B cell (primary cell): ENCODE measurements around the gene TAX1BP1. TPM values are rescaled to one million over a fixed set of nuclear protein-coding genes. Genes with fewer than 3 reads are reported as not detected.

Experiments used
- ATAC-seq: fragments of 200-7000 bp; cut with Tn5 transposase; one replicate; pipeline ENCODE4 v1.10.0; 2021; ENCODE audit warnings: low read depth, mild to moderate bottlenecking, moderate number of reproducible peaks, moderate library complexity
- CTCF ChIA-PET: fragments of 350-600 bp; sonication (Branson Sonifier 250); formaldehyde crosslinking; loops from one replicate; lab custom pipeline; 2021; ENCODE audit warnings: antibody characterized with exemption, inconsistent platforms; lab: Charles Lee
- POLR2A ChIA-PET: fragments of 350-600 bp; sonication (Branson Sonifier 250); formaldehyde crosslinking; loops from one replicate; lab custom pipeline; 2021; ENCODE audit warnings: antibody characterized with exemption; lab: Charles Lee
- DNase-seq: peaks from one replicate; pipeline ENCODE4 v3.0.0; 2013
- H2AFZ ChIP-seq: 2 replicates; pipeline ENCODE4 v1.6.1; 2012; ENCODE audit warnings: mild to moderate bottlenecking, low read depth, low read length; ENCODE audit not compliant: insufficient read depth, poor library complexity, severe bottlenecking
- H3K27ac ChIP-seq, 2 donors: 1 replicate in 1 of 2; 2 replicates in 1 of 2; pipeline ENCODE4 v1.5.1; 2012 to 2013; ENCODE audit warnings: low read length in 2 of 2, mild to moderate bottlenecking in 2 of 2, moderate library complexity in 1 of 2
- H3K27me3 ChIP-seq, 4 experiments: fragments of 200-600 bp in 1 of 4; sonication (generic) in 1 of 4; replicated peaks in 1 of 4; 1 replicate in 2 of 4; 2 replicates in 2 of 4; pipeline versions ENCODE4 v1.6.1 to v1.7.0; 2013 to 2016; ENCODE audit warnings: low read length in 3 of 4, mild to moderate bottlenecking in 2 of 4, mixed read lengths in 1 of 4, moderate library complexity in 1 of 4; ENCODE audit not compliant: insufficient read depth in 4 of 4, control insufficient read depth in 3 of 4; ENCODE audit errors: control extremely low read depth in 1 of 4
- H3K36me3 ChIP-seq, 2 experiments: replicated peaks in 1 of 2; 1 replicate in 1 of 2; 2 replicates in 1 of 2; pipeline versions ENCODE4 v1.6.1 to v1.7.1; 2013; ENCODE audit warnings: low read length in 1 of 2; ENCODE audit not compliant: insufficient read depth in 2 of 2, control insufficient read depth in 1 of 2; ENCODE audit errors: control extremely low read depth in 1 of 2, extremely low read depth in 1 of 2
- H3K4me1 ChIP-seq, 2 donors: fragments of 200-600 bp in 1 of 2; sonication (generic) in 1 of 2; 1 replicate in 1 of 2; 2 replicates in 1 of 2; pipeline versions ENCODE4 v1.5.1 to v1.6.1; 2013 to 2017; ENCODE audit warnings: low read length in 2 of 2; ENCODE audit not compliant: control insufficient read depth in 2 of 2, insufficient read depth in 2 of 2
- H3K4me2 ChIP-seq: replicated peaks from 2 replicates; pipeline ENCODE3; 2012; ENCODE audit warnings: mild to moderate bottlenecking, low read depth, low read length; ENCODE audit not compliant: poor library complexity, severe bottlenecking
- H3K4me3 ChIP-seq, 5 experiments: fragments of 200-600 bp in 1 of 5; sonication (generic) in 1 of 5; 1 replicate in 3 of 5; 2 replicates in 2 of 5; pipeline versions ENCODE4 v1.5.1 to v1.7.0; 2011 to 2016; ENCODE audit warnings: low read length in 4 of 5, mild to moderate bottlenecking in 4 of 5, low read depth in 2 of 5, control low read depth in 1 of 5, moderate library complexity in 1 of 5; ENCODE audit not compliant: insufficient read depth in 1 of 5; ENCODE audit errors: control extremely low read depth in 1 of 5, extremely low read depth in 1 of 5
- H3K79me2 ChIP-seq: fragments of 200-600 bp; sonication (generic); one replicate; pipeline ENCODE4 v1.6.0; 2016; ENCODE audit warnings: low read length; ENCODE audit not compliant: control insufficient read depth, insufficient read depth
- H3K9ac ChIP-seq: fragments of 200-600 bp; sonication (generic); 2 replicates; pipeline ENCODE4 v1.6.1; 2017; ENCODE audit warnings: mild to moderate bottlenecking, low read length, moderate library complexity
- H3K9me3 ChIP-seq, 3 donors: one replicate each; pipeline versions ENCODE4 v1.6.1 to v1.7.1; 2013; ENCODE audit warnings: low read length in 2 of 3; ENCODE audit not compliant: control insufficient read depth in 2 of 3, insufficient read depth in 1 of 3; ENCODE audit errors: control extremely low read depth in 1 of 3
- H4K20me1 ChIP-seq: 2 replicates; pipeline ENCODE4 v1.6.0; 2012; ENCODE audit warnings: mild to moderate bottlenecking, low read length; ENCODE audit not compliant: insufficient read depth, control insufficient read depth, poor library complexity, severe bottlenecking
- H3K27ac Mint-ChIP-seq: one replicate; pipeline ENCODE4 v1.8.0; 2021; ENCODE audit warnings: mixed read lengths
- H3K27me3 Mint-ChIP-seq: one replicate; pipeline ENCODE4 v1.8.0; 2021; ENCODE audit warnings: mixed read lengths
- H3K4me1 Mint-ChIP-seq: one replicate; pipeline ENCODE4 v1.8.0; 2021; ENCODE audit warnings: mixed read lengths
- H3K4me3 Mint-ChIP-seq: one replicate; pipeline ENCODE4 v1.8.0; 2021; ENCODE audit warnings: mixed read lengths
- H3K9me3 Mint-ChIP-seq: one replicate; pipeline ENCODE4 v1.8.0; 2022; ENCODE audit warnings: mixed read lengths; ENCODE audit not compliant: insufficient read depth
- EZH2 ChIP-seq: IDR thresholded peaks from 2 replicates; pipeline ENCODE4 v1.6.1; 2012; ENCODE audit warnings: borderline replicate concordance, low read depth, mild to moderate bottlenecking, moderate library complexity, low read length; ENCODE audit not compliant: insufficient read depth, poor library complexity, severe bottlenecking
- WGBS: methylation state at CpG from one replicate; pipeline ENCODE4 v1.1.5; 2013; ENCODE audit warnings: missing lambda C conversion rate; ENCODE audit not compliant: insufficient coverage; 5-methylcytosine and 5-hydroxymethylcytosine counted together
- intact Hi-C: fragments of 100-400 bp; cut with micrococcal nuclease; formaldehyde crosslinking; loops from one replicate; pipeline ENCODE4 v1.10.0; 2022
- polyA plus RNA-seq: library from polyadenylated mRNA; depleted of rRNA; stranded (reverse); fragments of >200 nt; gene quantifications from 2 replicates; pipeline ENCODE4 v1.2.3, GENCODE V29; 2012
- total RNA-seq, 2 donors: library from RNA; stranded (reverse); fragments of 120-200 nt in 1 of 2; gene quantifications; 1 replicate in 1 of 2; 2 replicates in 1 of 2; pipeline versions ENCODE4 v1.2.3 to v1.2.4, GENCODE V29; 2013 to 2022
- TF ChIP-seq, protein P1 (sequence below): fragments of 200-600 bp; IDR thresholded peaks from one replicate; pipeline ENCODE4 v1.8.0; 2022; ENCODE audit warnings: antibody characterized with exemption, mild to moderate bottlenecking

TAX1BP1 gene
- total and polyA plus RNA-seq, 2 donors (not counting 1 experiment from before 2014, with no cell fraction given), result 43.1 to 104 TPM

DNA sequence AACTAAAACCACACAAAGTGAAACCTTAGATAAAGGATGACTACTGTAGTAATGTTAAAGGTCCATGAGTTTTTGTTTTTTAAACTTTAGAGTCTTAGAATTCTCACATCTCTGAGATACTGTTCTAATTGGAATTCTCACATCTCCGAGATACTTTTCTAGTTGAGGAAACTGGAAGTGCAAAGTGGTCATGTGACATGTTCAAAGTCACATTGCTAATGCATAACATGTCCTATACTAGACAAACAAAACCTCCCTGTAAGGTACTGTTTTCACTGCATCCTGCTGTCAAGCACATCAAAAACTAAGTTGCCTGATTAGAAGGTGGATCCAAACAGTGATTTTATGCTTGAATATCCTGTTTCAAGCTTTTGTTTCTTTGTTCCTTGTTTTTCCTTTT lies 13.9 kb downstream of the TAX1BP1 start:
- Mint-ChIP-seq H3K9me3 (no peaks in the 10 kb centered on the region), H3K4me3 (no peak overlapping the region), H3K27me3 (no peaks in the 10 kb centered on the region), H3K4me1 (no peaks in the 10 kb centered on the region), H3K27ac (no peak overlapping the region)
- ATAC-seq (no peak), DNase-seq (no peak)
- Histone ChIP-seq H3K9ac (no peak overlapping the region), H3K36me3 (peaks cover 18 to 59% of the 10 kb centered on the region in 2 experiments), H3K9me3 (no peaks in the 10 kb centered on the region), H3K4me2 (no peak overlapping the region), H3K79me2 (peaks cover 13% of the 10 kb centered on the region), H3K27ac (no peak overlapping the region), H2AFZ (no peak overlapping the region), H4K20me1 (peaks cover 15% of the 10 kb centered on the region), H3K27me3 (no peaks in the 10 kb centered on the region), H3K4me1 (no peaks in the 10 kb centered on the region), H3K4me3 (no peak overlapping the region)
- CTCF ChIA-PET, result no interaction called here
- POLR2A ChIA-PET, result no interaction called here
- intact Hi-C loops, result loop anchor here (5.0 kb wide), 1 partner anchor 38 kb away; no protein-coding TSS in a partner anchor
- no CpG with 5 or more reads among the region's 1 CpG for WGBS
- no peak for TF ChIP-seq EZH2
- TF ChIP-seq, protein P1, sequence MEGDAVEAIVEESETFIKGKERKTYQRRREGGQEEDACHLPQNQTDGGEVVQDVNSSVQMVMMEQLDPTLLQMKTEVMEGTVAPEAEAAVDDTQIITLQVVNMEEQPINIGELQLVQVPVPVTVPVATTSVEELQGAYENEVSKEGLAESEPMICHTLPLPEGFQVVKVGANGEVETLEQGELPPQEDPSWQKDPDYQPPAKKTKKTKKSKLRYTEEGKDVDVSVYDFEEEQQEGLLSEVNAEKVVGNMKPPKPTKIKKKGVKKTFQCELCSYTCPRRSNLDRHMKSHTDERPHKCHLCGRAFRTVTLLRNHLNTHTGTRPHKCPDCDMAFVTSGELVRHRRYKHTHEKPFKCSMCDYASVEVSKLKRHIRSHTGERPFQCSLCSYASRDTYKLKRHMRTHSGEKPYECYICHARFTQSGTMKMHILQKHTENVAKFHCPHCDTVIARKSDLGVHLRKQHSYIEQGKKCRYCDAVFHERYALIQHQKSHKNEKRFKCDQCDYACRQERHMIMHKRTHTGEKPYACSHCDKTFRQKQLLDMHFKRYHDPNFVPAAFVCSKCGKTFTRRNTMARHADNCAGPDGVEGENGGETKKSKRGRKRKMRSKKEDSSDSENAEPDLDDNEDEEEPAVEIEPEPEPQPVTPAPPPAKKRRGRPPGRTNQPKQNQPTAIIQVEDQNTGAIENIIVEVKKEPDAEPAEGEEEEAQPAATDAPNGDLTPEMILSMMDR, result no peak

DNA sequence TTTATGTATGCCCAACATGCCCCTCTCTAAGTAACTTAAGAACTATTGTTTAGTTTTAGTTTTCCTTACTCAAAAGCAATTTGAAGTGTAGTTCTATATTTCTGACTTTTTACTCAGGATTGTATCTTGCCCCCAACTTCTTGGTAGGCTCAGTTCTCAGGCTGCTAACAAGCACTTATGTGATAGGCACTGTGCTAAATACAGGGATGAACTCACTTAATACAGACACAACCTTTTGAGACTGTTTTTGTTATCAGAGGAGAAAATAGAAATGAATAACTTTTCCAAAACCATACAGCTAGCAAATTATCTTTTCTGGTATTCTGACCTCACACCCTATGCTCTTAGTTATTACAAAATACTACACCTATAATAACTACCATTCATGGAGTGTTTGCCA lies 16.3 kb downstream of the TAX1BP1 start:
- H3K27me3 ChIP-seq, result no peaks in the 10 kb centered on the region
- no peaks in the 10 kb centered on the region for H3K4me1 ChIP-seq
- H3K27ac Mint-ChIP-seq, result no peak overlapping the region
- no peak overlapping the region for H3K27ac ChIP-seq
- no peak overlapping the region for H3K9ac ChIP-seq
- H3K9me3 Mint-ChIP-seq, result no peaks in the 10 kb centered on the region
- POLR2A ChIA-PET, result no interaction called here
- H3K4me1 Mint-ChIP-seq, result no peaks in the 10 kb centered on the region
- H3K79me2 ChIP-seq, result peaks cover 19% of the 10 kb centered on the region
- no peak for DNase-seq
- H4K20me1 ChIP-seq, result peaks cover 21% of the 10 kb centered on the region
- no peak for ATAC-seq
- H3K36me3 ChIP-seq, result peaks cover 10 to 40% of the 10 kb centered on the region in 2 experiments
- H3K9me3 ChIP-seq, result no peaks in the 10 kb centered on the region
- no peak for TF ChIP-seq EZH2
- TF ChIP-seq, protein P1, result no peak
- no peak overlapping the region for H3K4me2 ChIP-seq
- no peak overlapping the region for H2AFZ ChIP-seq
- no peak overlapping the region for H3K4me3 ChIP-seq
- H3K4me3 Mint-ChIP-seq, result no peak overlapping the region
- H3K27me3 Mint-ChIP-seq, result no peaks in the 10 kb centered on the region
- CTCF ChIA-PET, result no interaction called here
- intact Hi-C loops, result no loop called here
